Measurements from ENCODE around the gene HIBADH. TPM values are rescaled to one million over a fixed set of nuclear protein-coding genes. Genes with fewer than 3 reads are reported as not detected.

The HIBADH gene
- total RNA-seq, 1 experiment from 2014 or later, result 23.2 TPM

DNA sequence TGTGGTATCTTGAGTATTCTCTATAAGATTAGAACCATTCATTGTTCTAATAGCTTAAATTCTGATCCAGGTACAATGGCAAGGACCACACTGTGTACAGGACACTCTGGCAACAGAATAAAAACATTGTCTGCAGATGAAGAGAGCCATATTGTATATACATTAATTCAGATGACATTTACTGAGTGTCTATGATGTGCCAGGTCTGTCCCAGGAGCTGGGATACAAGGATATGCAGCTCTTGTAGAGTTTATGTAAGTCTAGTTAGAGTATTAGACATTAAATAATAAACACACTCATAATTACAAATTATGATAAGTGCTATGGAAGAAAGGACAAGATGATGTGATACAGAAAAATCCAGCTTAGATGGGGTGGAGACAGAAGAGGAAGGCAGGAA, 184.1 kb downstream of the HIBADH start:
- Histone ChIP-seq H3K9me3 (ENCODE audit: control insufficient read depth, low read depth, low read length) (no peaks in the 10 kb centered on the region), H4K8ac (replicated peaks; ENCODE audit: insufficient read length, low read depth, low read length) (no peak overlapping the region), H3K56ac (ENCODE audit: insufficient read length, low read depth, low read length) (no peak overlapping the region), H3K23me2 (ENCODE audit: insufficient read length, low read depth, low read length, poor library complexity, severe bottlenecking) (no peaks in the 10 kb centered on the region), H2AFZ (ENCODE audit: low read length) (no peak overlapping the region), H3K23ac (ENCODE audit: insufficient read length, low read depth, low read length) (no peak overlapping the region), H3K4me1 (ENCODE audit: insufficient read depth, low read length) (no peaks in the 10 kb centered on the region), H3K79me2 (ENCODE audit: insufficient read depth, low read length) (no peaks in the 10 kb centered on the region), H3K79me1 (ENCODE audit: insufficient read depth, low read depth, low read length, poor library complexity, severe bottlenecking) (no peaks in the 10 kb centered on the region), H2BK20ac (ENCODE audit: low read depth, low read length, poor library complexity, severe bottlenecking) (no peak overlapping the region), H3T11ph (ENCODE audit: low read length) (no peak overlapping the region), H3K4ac (ENCODE audit: low read depth, low read length) (no peak overlapping the region), H3K4me2 (ENCODE audit: insufficient read depth, insufficient read length, low read length) (no peak overlapping the region), H3K9ac (ENCODE audit: extremely low read depth, insufficient read length, low read length) (no peak overlapping the region), H3K18ac (ENCODE audit: insufficient read length, low read depth, low read length) (no peak overlapping the region), H4K91ac (ENCODE audit: insufficient read length, low read depth, low read length) (no peak overlapping the region), H4K5ac (ENCODE audit: insufficient read length, low read depth, low read length) (no peak overlapping the region), H2AK5ac (ENCODE audit: insufficient read length, low read length) (no peak overlapping the region), H3K14ac (ENCODE audit: insufficient read depth, low read length) (no peak overlapping the region), H2BK15ac (ENCODE audit: low read depth, low read length) (no peak overlapping the region), H2BK120ac (ENCODE audit: low read depth, low read length, poor library complexity, severe bottlenecking) (no peak overlapping the region), H2BK5ac (ENCODE audit: insufficient read length, low read length) (no peak overlapping the region), H2BK12ac (ENCODE audit: insufficient read length, low read depth, low read length) (no peak overlapping the region), H3K27me3 (ENCODE audit: insufficient read depth, low read length) (no peaks in the 10 kb centered on the region), H3K27ac (ENCODE audit: insufficient read length, low read depth, low read length) (no peak overlapping the region), H4K20me1 (ENCODE audit: control insufficient read depth, insufficient read depth, insufficient read length) (no peaks in the 10 kb centered on the region)
- DNase-seq, result no peak
- no peaks in the 10 kb centered on the region; the same call in none of the 2 replicates for H3K27me3 Mint-ChIP-seq (ENCODE audit: low read depth)
- H3K9me3 Mint-ChIP-seq, result no peaks in the 10 kb centered on the region; a peak in 1 of 5 replicates
- no peaks in the 10 kb centered on the region for H3K36me3 Mint-ChIP-seq (ENCODE audit: insufficient read depth in 1 of 3, low read depth in 3 of 3)
- H3K4me3 Mint-ChIP-seq, result no peak overlapping the region
- no peak overlapping the region for H3K27ac Mint-ChIP-seq
- TF ChIP-seq, protein P1, sequence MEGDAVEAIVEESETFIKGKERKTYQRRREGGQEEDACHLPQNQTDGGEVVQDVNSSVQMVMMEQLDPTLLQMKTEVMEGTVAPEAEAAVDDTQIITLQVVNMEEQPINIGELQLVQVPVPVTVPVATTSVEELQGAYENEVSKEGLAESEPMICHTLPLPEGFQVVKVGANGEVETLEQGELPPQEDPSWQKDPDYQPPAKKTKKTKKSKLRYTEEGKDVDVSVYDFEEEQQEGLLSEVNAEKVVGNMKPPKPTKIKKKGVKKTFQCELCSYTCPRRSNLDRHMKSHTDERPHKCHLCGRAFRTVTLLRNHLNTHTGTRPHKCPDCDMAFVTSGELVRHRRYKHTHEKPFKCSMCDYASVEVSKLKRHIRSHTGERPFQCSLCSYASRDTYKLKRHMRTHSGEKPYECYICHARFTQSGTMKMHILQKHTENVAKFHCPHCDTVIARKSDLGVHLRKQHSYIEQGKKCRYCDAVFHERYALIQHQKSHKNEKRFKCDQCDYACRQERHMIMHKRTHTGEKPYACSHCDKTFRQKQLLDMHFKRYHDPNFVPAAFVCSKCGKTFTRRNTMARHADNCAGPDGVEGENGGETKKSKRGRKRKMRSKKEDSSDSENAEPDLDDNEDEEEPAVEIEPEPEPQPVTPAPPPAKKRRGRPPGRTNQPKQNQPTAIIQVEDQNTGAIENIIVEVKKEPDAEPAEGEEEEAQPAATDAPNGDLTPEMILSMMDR (conservative IDR thresholded peaks at IDR 0.05), result no peak
- no peaks in the 10 kb centered on the region for H3K4me1 Mint-ChIP-seq

Measured in H9 (cell line).